ENCODE results near the gene CAMK2N1. TPM values are rescaled to one million over a fixed set of nuclear protein-coding genes. Genes with fewer than 3 reads are reported as not detected.
"Not testable (repeated sequence)": the region's sequence is repeated elsewhere in the genome, so short reads cannot be mapped to it uniquely, and the experiment has no call there.

The CAMK2N1 gene
- total RNA-seq, 2 experiments from 2014 or later = 0.47 to 0.82 TPM

- CTCF ChIA-PET = interaction anchor here (1.0 to 2.1 kb wide), 3 partner anchors 14 to 153 kb away, joined by 6 to 17 read pairs (median 10); partner anchors contain the start of gene DDOST
- H3K4me3 Mint-ChIP-seq = peak within 1 kb of the TSS; percentile 87
- ATAC-seq = peak; percentile 97
- no peaks in the 10 kb centered on the region for H3K9me3 Mint-ChIP-seq (ENCODE audit: low read depth)
- peaks cover 22% of the 10 kb centered on the region for H3K4me1 Mint-ChIP-seq
- no peaks in the 10 kb centered on the region for H3K27me3 Mint-ChIP-seq
- H3K36me3 Mint-ChIP-seq = no peaks in the 10 kb centered on the region
- H3K27ac Mint-ChIP-seq = peak within 1 kb of the TSS; percentile 87
- DNase-seq = peak; percentile 97
Observed at GRCh38 chr1:20507564-20508410, 21.8 kb upstream of the CAMK2N1 start, which contains the start of gene MUL1. Gene MUL1, minus strand, starts transcription at chr1:20508151. Its CDS starts 127 bp downstream, at chr1:20508024.

- H3K4me1 Mint-ChIP-seq = peaks cover 22% of the 10 kb centered on the region
- peak overlapping the region; percentile 87 for H3K27ac Mint-ChIP-seq
- no peak for DNase-seq
- no peaks in the 10 kb centered on the region for H3K36me3 Mint-ChIP-seq
- H3K27me3 Mint-ChIP-seq = no peaks in the 10 kb centered on the region
- peak overlapping the region; percentile 87 for H3K4me3 Mint-ChIP-seq
- ATAC-seq = peak; percentile 18
- CTCF ChIA-PET = interaction anchor here (1.3 to 2.4 kb wide), 3 partner anchors 13 to 154 kb away, joined by 10 to 17 read pairs (median 15); partner anchors contain the start of genes DDOST and PINK1
- H3K9me3 Mint-ChIP-seq (ENCODE audit: low read depth) = no peaks in the 10 kb centered on the region
Observed at GRCh38 chr1:20507248-20507563, 21.2 kb upstream of the CAMK2N1 start.

- Mint-ChIP-seq H3K4me3 (no peak overlapping the region), H3K4me1 (peaks cover 19% of the 10 kb centered on the region), H3K9me3 (ENCODE audit: low read depth) (no peaks in the 10 kb centered on the region), H3K27ac (no peak overlapping the region), H3K27me3 (no peaks in the 10 kb centered on the region), H3K36me3 (peaks cover 5% of the 10 kb centered on the region)
- ATAC-seq (no peak), DNase-seq (no peak)
- CTCF ChIA-PET = interaction anchor here (1.4 to 2.8 kb wide), 3 partner anchors 12 to 292 kb away, joined by 3 to 15 read pairs (median 8); partner anchors contain the start of gene PINK1
Observed at GRCh38 chr1:20505488-20505887, 19.5 kb upstream of the CAMK2N1 start.

- Mint-ChIP-seq H3K4me1 (peaks cover 18% of the 10 kb centered on the region), H3K9me3 (ENCODE audit: low read depth) (no peaks in the 10 kb centered on the region), H3K36me3 (peaks cover 15% of the 10 kb centered on the region), H3K27ac (no peak overlapping the region), H3K27me3 (no peaks in the 10 kb centered on the region), H3K4me3 (no peak overlapping the region)
- CTCF ChIA-PET = no interaction called here
- ATAC-seq (no peak), DNase-seq (no peak)
Observed at GRCh38 chr1:20500716-20501115, 14.7 kb upstream of the CAMK2N1 start.

- ATAC-seq (no peak), DNase-seq (no peak)
- Mint-ChIP-seq H3K4me1 (peaks cover 11% of the 10 kb centered on the region), H3K36me3 (peaks cover 15% of the 10 kb centered on the region), H3K9me3 (ENCODE audit: low read depth) (no peaks in the 10 kb centered on the region), H3K27ac (no peak overlapping the region), H3K27me3 (no peaks in the 10 kb centered on the region), H3K4me3 (no peak overlapping the region)
- CTCF ChIA-PET = interaction anchor here (1.1 kb wide), 1 partner anchor 283 kb away, joined by 3 read pairs; no protein-coding TSS in a partner anchor
Observed at GRCh38 chr1:20499718-20500117, 13.7 kb upstream of the CAMK2N1 start.

- H3K4me3 Mint-ChIP-seq = no peak overlapping the region
- no peak overlapping the region for H3K27ac Mint-ChIP-seq
- no peaks in the 10 kb centered on the region for H3K9me3 Mint-ChIP-seq (ENCODE audit: low read depth)
- H3K27me3 Mint-ChIP-seq = no peaks in the 10 kb centered on the region
- DNase-seq = no peak
- ATAC-seq = no peak
- peaks cover 15% of the 10 kb centered on the region for H3K36me3 Mint-ChIP-seq
- CTCF ChIA-PET = interaction anchor here (1.1 to 1.5 kb wide), 2 partner anchors 283 to 286 kb away, joined by 3 to 6 read pairs; no protein-coding TSS in a partner anchor
- H3K4me1 Mint-ChIP-seq = peaks cover 11% of the 10 kb centered on the region
Observed at GRCh38 chr1:20499105-20499504, 13.1 kb upstream of the CAMK2N1 start.

- Mint-ChIP-seq H3K27me3 (peaks cover 3% of the 10 kb centered on the region), H3K4me3 (no peak overlapping the region), H3K9me3 (ENCODE audit: low read depth) (no peaks in the 10 kb centered on the region), H3K4me1 (peaks cover 11% of the 10 kb centered on the region), H3K27ac (no peak overlapping the region), H3K36me3 (peaks cover 15% of the 10 kb centered on the region)
- CTCF ChIA-PET = interaction anchor here (1.5 kb wide), 1 partner anchor 285 kb away, joined by 6 read pairs; no protein-coding TSS in a partner anchor
- DNase-seq (no peak), ATAC-seq (no peak)
Observed at GRCh38 chr1:20498116-20498515, 12.1 kb upstream of the CAMK2N1 start.

- no peak for DNase-seq
- Mint-ChIP-seq H3K4me3 (no peak overlapping the region), H3K36me3 (peaks cover 15% of the 10 kb centered on the region), H3K9me3 (ENCODE audit: low read depth) (no peaks in the 10 kb centered on the region), H3K4me1 (peaks cover 11% of the 10 kb centered on the region), H3K27ac (no peak overlapping the region), H3K27me3 (peaks cover 9% of the 10 kb centered on the region)
- no peak for ATAC-seq
- CTCF ChIA-PET = interaction anchor here (1.5 kb wide), 1 partner anchor 285 kb away, joined by 6 read pairs; no protein-coding TSS in a partner anchor
Observed at GRCh38 chr1:20497506-20497905, 11.5 kb upstream of the CAMK2N1 start.

- CTCF ChIA-PET = interaction anchor here (1.2 kb wide), 1 partner anchor 282 kb away, joined by 3 read pairs; no protein-coding TSS in a partner anchor
Observed at GRCh38 chr1:20496725-20497383, 10.8 kb upstream of the CAMK2N1 start.

GRCh38 chr1:20496241-20496661, 10.2 kb upstream of the CAMK2N1 start:
- no peak overlapping the region for H3K27ac Mint-ChIP-seq
- no peak overlapping the region for H3K4me3 Mint-ChIP-seq
- H3K9me3 Mint-ChIP-seq (ENCODE audit: low read depth) = no peaks in the 10 kb centered on the region
- H3K4me1 Mint-ChIP-seq = peaks cover 11% of the 10 kb centered on the region
- peaks cover 12% of the 10 kb centered on the region for H3K36me3 Mint-ChIP-seq
- H3K27me3 Mint-ChIP-seq = peaks cover 10% of the 10 kb centered on the region
- no peak for DNase-seq
- ATAC-seq = no peak
- CTCF ChIA-PET = interaction anchor here (0.8 to 3.3 kb wide), 3 partner anchors 280 to 284 kb away, joined by 3 to 43 read pairs (median 3); no protein-coding TSS in a partner anchor

More at GRCh38 chr1:20496725-20497383, 10.8 kb upstream of the CAMK2N1 start:
- Mint-ChIP-seq H3K4me1 (peaks cover 11% of the 10 kb centered on the region), H3K27ac (peak overlapping the region; percentile 29), H3K36me3 (peaks cover 15% of the 10 kb centered on the region)
- not testable (repeated sequence) for DNase-seq; H3K9me3 Mint-ChIP-seq (ENCODE audit: low read depth); ATAC-seq; H3K4me3 Mint-ChIP-seq; H3K27me3 Mint-ChIP-seq

GRCh38 chr1:20495661-20496060, 9.7 kb upstream of the CAMK2N1 start:
- Mint-ChIP-seq H3K4me1 (peaks cover 11% of the 10 kb centered on the region), H3K27me3 (peaks cover 10% of the 10 kb centered on the region), H3K27ac (no peak overlapping the region), H3K36me3 (peaks cover 10% of the 10 kb centered on the region), H3K9me3 (ENCODE audit: low read depth) (no peaks in the 10 kb centered on the region), H3K4me3 (no peak overlapping the region)
- no peak for DNase-seq
- no peak for ATAC-seq
- CTCF ChIA-PET = interaction anchor here (0.8 to 3.9 kb wide), 6 partner anchors 13 to 283 kb away, joined by 3 to 43 read pairs (median 18); partner anchors contain the start of gene MUL1

- H3K4me3 Mint-ChIP-seq = no peak overlapping the region
- DNase-seq = no peak
- no peak for ATAC-seq
- peaks cover 11% of the 10 kb centered on the region for H3K4me1 Mint-ChIP-seq
- H3K9me3 Mint-ChIP-seq (ENCODE audit: low read depth) = no peaks in the 10 kb centered on the region
- H3K27me3 Mint-ChIP-seq = peaks cover 13% of the 10 kb centered on the region
- CTCF ChIA-PET = interaction anchor here (0.6 to 4.9 kb wide), 20 partner anchors 8 to 577 kb away, joined by 3 to 43 read pairs (median 6); partner anchors contain the start of genes CAMK2N1, MUL1 and PINK1
- peaks cover 6% of the 10 kb centered on the region for H3K36me3 Mint-ChIP-seq
- no peak overlapping the region for H3K27ac Mint-ChIP-seq
Observed at GRCh38 chr1:20494609-20495311, 8.8 kb upstream of the CAMK2N1 start.
